ENCODE results near the gene ESR1. TPM values are rescaled to one million over a fixed set of nuclear protein-coding genes. Genes with fewer than 3 reads are reported as not detected.

The ESR1 gene
- total RNA-seq, 2 donors from 2014 or later = 0.52 to 4.3 TPM

GRCh38 chr6:152112491-152113261 lies 305.2 kb downstream of the ESR1 start:
- Histone ChIP-seq H3K4me1 (peaks cover 8% of the 10 kb centered on the region), H3K27me3 (no peaks in the 10 kb centered on the region), H3K9me3 (no peaks in the 10 kb centered on the region), H3K4me3 (no peak overlapping the region), H3K36me3 (replicated peaks in 1 of 2; ENCODE audit: insufficient read depth in 1 of 2, low read depth in 2 of 2) (no peaks in the 10 kb centered on the region), H3K27ac (no peak overlapping the region)
- intact Hi-C loops (cut with DNase I) = no loop called here
- DNase-seq (peak; percentile 53 to 69 (median 65)), ATAC-seq (peak; percentile 58)
- WGBS, 2 donors = 61 to 64% methylated on average over 15 of the region's 15 CpGs
- no peak for TF ChIP-seq CTCF (IDR thresholded peaks at IDR 0.05)
- no peak for TF ChIP-seq POLR2A (IDR thresholded peaks at IDR 0.05)

- intact Hi-C loops (cut with DNase I) = no loop called here
- Histone ChIP-seq H3K4me1 (peaks cover 10% of the 10 kb centered on the region), H3K9me3 (no peaks in the 10 kb centered on the region), H3K27me3 (no peaks in the 10 kb centered on the region), H3K27ac (peak overlapping the region in 1 of 4 donors; percentile 7), H3K4me3 (no peak overlapping the region), H3K36me3 (replicated peaks in 1 of 2; ENCODE audit: insufficient read depth in 1 of 2, low read depth in 2 of 2) (peaks cover 0 to 6% of the 10 kb centered on the region in 2 donors)
- DNase-seq = peak in 2 of 4 donors; percentile 33 to 35
- WGBS, 2 donors = 13 to 29% methylated on average over 9 of the region's 9 CpGs
- ATAC-seq = peak; percentile 28
- no peak for TF ChIP-seq POLR2A (IDR thresholded peaks at IDR 0.05)
- no peak for TF ChIP-seq CTCF (IDR thresholded peaks at IDR 0.05)
Measured at GRCh38 chr6:152117156-152118133, 310.0 kb downstream of the ESR1 start.

- intact Hi-C loops (cut with DNase I) = no loop called here
- 92 to 98% methylated on average over 3 of the region's 3 CpGs for WGBS, 2 donors
- no peak for DNase-seq
- Histone ChIP-seq H3K27me3 (no peaks in the 10 kb centered on the region), H3K36me3 (replicated peaks in 1 of 2; ENCODE audit: insufficient read depth in 1 of 2, low read depth in 2 of 2) (peaks cover 0 to 6% of the 10 kb centered on the region in 2 donors), H3K4me1 (peaks cover 10% of the 10 kb centered on the region), H3K4me3 (no peak overlapping the region), H3K27ac (no peak overlapping the region), H3K9me3 (no peaks in the 10 kb centered on the region)
- ATAC-seq = no peak
- TF ChIP-seq CTCF (IDR thresholded peaks at IDR 0.05) (no peak), POLR2A (IDR thresholded peaks at IDR 0.05) (no peak)
Measured at GRCh38 chr6:152118224-152118623, 310.7 kb downstream of the ESR1 start.

GRCh38 chr6:152118678-152119077 lies 311.2 kb downstream of the ESR1 start:
- ATAC-seq (no peak), DNase-seq (no peak)
- no peaks in the 10 kb centered on the region for H3K27me3 ChIP-seq
- H3K4me1 ChIP-seq = peaks cover 10% of the 10 kb centered on the region
- intact Hi-C loops (cut with DNase I) = no loop called here
- TF ChIP-seq POLR2A (IDR thresholded peaks at IDR 0.05) (no peak), CTCF (IDR thresholded peaks at IDR 0.05) (no peak)
- no peak overlapping the region for H3K4me3 ChIP-seq
- 94 to 95% methylated on average over 5 of the region's 5 CpGs for WGBS, 2 donors
- peaks cover 0 to 6% of the 10 kb centered on the region in 2 donors for H3K36me3 ChIP-seq (replicated peaks in 1 of 2; ENCODE audit: insufficient read depth in 1 of 2, low read depth in 2 of 2)
- H3K27ac ChIP-seq = no peak overlapping the region
- no peaks in the 10 kb centered on the region for H3K9me3 ChIP-seq
